ENCODE data around the gene CPT1B.
A peak's percentile ranks its signal among the peaks of the same experiment; 100 is the strongest.

The CPT1B gene

GRCh38 chr22:50587407-50587806, 9.2 kb upstream of the CPT1B start:
- TF ChIP-seq ZFX (IDR thresholded peaks at IDR 0.05) = no peak
- TF ChIP-seq CTCF (conservative IDR thresholded peaks at IDR 0.05) = no peak
- no peak overlapping the region for H3K27ac ChIP-seq

- TF ChIP-seq CTCF (conservative IDR thresholded peaks at IDR 0.05) (no peak), ZFX (IDR thresholded peaks at IDR 0.05) (no peak)
- H3K27ac ChIP-seq = no peak overlapping the region
Observed at GRCh38 chr22:50586416-50586815, 8.2 kb upstream of the CPT1B start.

GRCh38 chr22:50585781-50586180, 7.6 kb upstream of the CPT1B start:
- no peak for TF ChIP-seq ZFX (IDR thresholded peaks at IDR 0.05)
- no peak for TF ChIP-seq CTCF (conservative IDR thresholded peaks at IDR 0.05)
- no peak overlapping the region for H3K27ac ChIP-seq

GRCh38 chr22:50585238-50585637, 7.0 kb upstream of the CPT1B start:
- no peak for TF ChIP-seq CTCF (conservative IDR thresholded peaks at IDR 0.05)
- no peak for TF ChIP-seq ZFX (IDR thresholded peaks at IDR 0.05)

GRCh38 chr22:50584106-50585096, 6.2 kb upstream of the CPT1B start:
- no peak overlapping the region for H3K27ac ChIP-seq
- no peak for TF ChIP-seq CTCF (conservative IDR thresholded peaks at IDR 0.05)
- no peak for TF ChIP-seq ZFX (IDR thresholded peaks at IDR 0.05)

More at GRCh38 chr22:50585238-50585637, 7.0 kb upstream of the CPT1B start:
- no peak overlapping the region for H3K27ac ChIP-seq

GRCh38 chr22:50583294-50583861, 5.2 kb upstream of the CPT1B start:
- peak overlapping the region; percentile 90 for H3K27ac ChIP-seq
- peak; percentile 92 for TF ChIP-seq ZFX (IDR thresholded peaks at IDR 0.05)
- TF ChIP-seq CTCF (conservative IDR thresholded peaks at IDR 0.05) = no peak

All from C4-2B (cell line).